Lower lobe of right lung (tissue), 2 donors: ENCODE results near the gene NEU3. TPM values are rescaled to one million over a fixed set of nuclear protein-coding genes. Genes with fewer than 3 reads are reported as not detected.

ENCODE experiments used
- ATAC-seq, 2 donors: fragments of 200-7000 bp; cut with Tn5 transposase; one replicate each; pipeline ENCODE4 v1.9.1; 2020 to 2022; ENCODE audit warnings: mild to moderate bottlenecking in 2 of 2, moderate library complexity in 2 of 2
- DNase-seq: peaks from one replicate; pipeline ENCODE4 v3.0.0-alpha.2; 2020
- H3K27ac ChIP-seq: fragments of 200-600 bp; one replicate; pipeline ENCODE4 v1.8.0; 2022
- H3K27me3 ChIP-seq: fragments of 200-600 bp; one replicate; pipeline ENCODE4 v1.8.0; 2022; ENCODE audit warnings: low read depth
- H3K36me3 ChIP-seq: fragments of 200-600 bp; one replicate; pipeline ENCODE4 v1.8.0; 2022; ENCODE audit warnings: mild to moderate bottlenecking
- H3K4me1 ChIP-seq: fragments of 200-600 bp; one replicate; pipeline ENCODE4 v1.8.0; 2022
- H3K4me3 ChIP-seq: fragments of 200-600 bp; one replicate; pipeline ENCODE4 v1.8.0; 2022; ENCODE audit warnings: mild to moderate bottlenecking
- H3K9me3 ChIP-seq: fragments of 200-600 bp; one replicate; pipeline ENCODE4 v1.8.0; 2022
- intact Hi-C: fragments of 100-400 bp; cut with DNase I; formaldehyde crosslinking; loops from one replicate; pipeline ENCODE4 v1.11.0; 2022
- total RNA-seq: library from RNA; stranded (reverse); fragmentation: NEBNext Ultra II Directional; extraction: Animal tissue kit (Norgen Biotek cat#: 25700); gene quantifications from one replicate; pipeline ENCODE4 v1.2.1, GENCODE V29; 2021
- TF ChIP-seq, protein P1 (sequence below): fragments of 200-600 bp; IDR thresholded peaks from one replicate; pipeline ENCODE4 v1.8.0; 2022; ENCODE audit warnings: antibody characterized with exemption, mild to moderate bottlenecking
- donor health status: DM: no; HTN: yes; CAD: no; lungs with severe emphysema.

NEU3 gene
- total RNA-seq, 1 donor from 2014 or later, result 10.7 TPM

- Histone ChIP-seq H3K27ac (peak overlapping the region; percentile 82), H3K4me3 (peak overlapping the region; percentile 92), H3K4me1 (peaks cover 27% of the 10 kb centered on the region), H3K36me3 (peaks cover 8% of the 10 kb centered on the region), H3K27me3 (no peaks in the 10 kb centered on the region), H3K9me3 (no peaks in the 10 kb centered on the region)
- ATAC-seq (peak in 1 of 2 donors; percentile 25), DNase-seq (no peak)
- intact Hi-C loops, result no loop called here
- TF ChIP-seq, protein P1, sequence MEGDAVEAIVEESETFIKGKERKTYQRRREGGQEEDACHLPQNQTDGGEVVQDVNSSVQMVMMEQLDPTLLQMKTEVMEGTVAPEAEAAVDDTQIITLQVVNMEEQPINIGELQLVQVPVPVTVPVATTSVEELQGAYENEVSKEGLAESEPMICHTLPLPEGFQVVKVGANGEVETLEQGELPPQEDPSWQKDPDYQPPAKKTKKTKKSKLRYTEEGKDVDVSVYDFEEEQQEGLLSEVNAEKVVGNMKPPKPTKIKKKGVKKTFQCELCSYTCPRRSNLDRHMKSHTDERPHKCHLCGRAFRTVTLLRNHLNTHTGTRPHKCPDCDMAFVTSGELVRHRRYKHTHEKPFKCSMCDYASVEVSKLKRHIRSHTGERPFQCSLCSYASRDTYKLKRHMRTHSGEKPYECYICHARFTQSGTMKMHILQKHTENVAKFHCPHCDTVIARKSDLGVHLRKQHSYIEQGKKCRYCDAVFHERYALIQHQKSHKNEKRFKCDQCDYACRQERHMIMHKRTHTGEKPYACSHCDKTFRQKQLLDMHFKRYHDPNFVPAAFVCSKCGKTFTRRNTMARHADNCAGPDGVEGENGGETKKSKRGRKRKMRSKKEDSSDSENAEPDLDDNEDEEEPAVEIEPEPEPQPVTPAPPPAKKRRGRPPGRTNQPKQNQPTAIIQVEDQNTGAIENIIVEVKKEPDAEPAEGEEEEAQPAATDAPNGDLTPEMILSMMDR, result no peak
Observed at GRCh38 chr11:74949753-74950137, 39.0 kb upstream of the NEU3 start.

DNA sequence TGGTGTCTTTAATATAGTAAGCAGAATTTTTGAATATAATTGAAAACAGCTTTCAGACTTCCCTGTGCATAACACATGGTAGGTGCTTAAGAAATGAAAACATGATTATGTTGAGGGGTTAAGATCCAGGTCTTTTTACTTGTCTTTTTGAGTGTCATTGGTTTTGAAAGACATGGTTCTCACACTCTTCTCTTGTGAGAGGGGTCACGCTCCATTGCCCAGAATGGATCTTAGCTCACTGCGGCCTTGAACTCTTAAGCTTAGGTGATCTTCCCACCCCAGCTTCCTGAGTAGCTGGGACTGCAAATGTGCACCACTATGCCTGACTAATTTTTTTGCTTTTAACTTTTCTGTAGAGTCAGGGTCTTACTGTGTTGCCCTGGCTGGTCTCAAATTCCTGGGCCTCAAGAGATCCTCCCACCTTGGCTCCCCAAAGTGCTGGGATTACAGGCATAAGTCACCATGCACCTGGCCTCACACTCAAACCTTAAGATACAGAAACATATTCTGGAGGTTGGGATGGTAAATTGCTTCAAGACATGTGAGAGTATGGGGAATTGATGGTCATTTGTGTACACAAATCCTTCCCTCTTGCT is 38.3 kb upstream of the NEU3 start:
- Histone ChIP-seq H3K27ac (no peak overlapping the region), H3K27me3 (no peaks in the 10 kb centered on the region)

DNA sequence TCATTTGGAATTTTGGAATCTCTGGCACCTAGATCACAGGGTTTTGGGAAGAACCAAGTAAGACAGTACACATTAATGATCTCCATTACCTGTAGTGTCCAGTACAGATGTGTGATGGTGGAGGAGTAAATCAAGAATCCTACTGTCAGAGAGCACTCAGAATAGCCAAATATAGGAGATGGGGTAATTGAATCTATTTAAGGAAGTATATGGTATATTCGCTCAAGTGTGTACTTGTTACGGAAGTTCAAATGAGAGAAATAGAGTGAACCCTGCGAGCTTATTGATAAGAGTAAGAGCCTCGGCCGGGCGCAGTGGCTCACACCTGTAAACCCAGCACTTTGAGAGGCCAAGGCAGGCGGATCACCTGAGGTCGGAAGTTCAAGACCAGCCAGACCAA is 37.5 kb upstream of the NEU3 start:
- DNase-seq (no peak), ATAC-seq (no peak)
- Histone ChIP-seq H3K4me1 (peaks cover 32% of the 10 kb centered on the region), H3K27ac (no peak overlapping the region), H3K36me3 (peaks cover 8% of the 10 kb centered on the region), H3K4me3 (no peak overlapping the region), H3K27me3 (no peaks in the 10 kb centered on the region), H3K9me3 (no peaks in the 10 kb centered on the region)
- TF ChIP-seq, protein P1, result no peak
- intact Hi-C loops, result no loop called here

More for the DNA sequence above, 38.3 kb upstream of the NEU3 start:
- TF ChIP-seq, protein P1, result no peak
- peak overlapping the region; percentile 92 for H3K4me3 ChIP-seq
- DNase-seq, result no peak
- H3K4me1 ChIP-seq, result peaks cover 27% of the 10 kb centered on the region
- no peak for ATAC-seq
- peaks cover 8% of the 10 kb centered on the region for H3K36me3 ChIP-seq
- intact Hi-C loops, result no loop called here
- H3K9me3 ChIP-seq, result no peaks in the 10 kb centered on the region

GRCh38 chr11:74952752-74953151 is 36.0 kb upstream of the NEU3 start:
- intact Hi-C loops, result no loop called here
- TF ChIP-seq, protein P1, result no peak

GRCh38 chr11:74953451-74953850 is 35.3 kb upstream of the NEU3 start:
- Histone ChIP-seq H3K4me3 (no peak overlapping the region), H3K4me1 (peaks cover 48% of the 10 kb centered on the region), H3K27ac (no peak overlapping the region), H3K27me3 (no peaks in the 10 kb centered on the region), H3K36me3 (peaks cover 8% of the 10 kb centered on the region), H3K9me3 (no peaks in the 10 kb centered on the region)
- intact Hi-C loops, result no loop called here
- ATAC-seq (no peak), DNase-seq (no peak)
- TF ChIP-seq, protein P1, result no peak

More at GRCh38 chr11:74952752-74953151, 36.0 kb upstream of the NEU3 start:
- Histone ChIP-seq H3K9me3 (no peaks in the 10 kb centered on the region), H3K36me3 (peaks cover 8% of the 10 kb centered on the region), H3K4me1 (peaks cover 46% of the 10 kb centered on the region), H3K27ac (no peak overlapping the region), H3K4me3 (no peak overlapping the region), H3K27me3 (no peaks in the 10 kb centered on the region)
- DNase-seq, result no peak
- ATAC-seq, result no peak
